Measurements from ENCODE around the gene PKNOX1.
"Not testable (repeated sequence)": the region's sequence is repeated elsewhere in the genome, so short reads cannot be mapped to it uniquely, and the experiment has no call there.

The PKNOX1 gene

GRCh38 chr21:43053112-43053511 lies 78.8 kb downstream of the PKNOX1 start:
- not testable (repeated sequence) for DNase-seq (ENCODE audit: low read depth, low spot score)

GRCh38 chr21:43062955-43063664 lies 88.7 kb downstream of the PKNOX1 start:
- not testable (repeated sequence) for DNase-seq (ENCODE audit: low read depth, low spot score)

- not testable (repeated sequence) for DNase-seq (ENCODE audit: low read depth, low spot score)
Observed at GRCh38 chr21:43064265-43064917, 90.0 kb downstream of the PKNOX1 start.

GRCh38 chr21:43065991-43066390 lies 91.6 kb downstream of the PKNOX1 start:
- DNase-seq (ENCODE audit: low read depth, low spot score) = not testable (repeated sequence)

- not testable (repeated sequence) for DNase-seq (ENCODE audit: low read depth, low spot score)
Observed at GRCh38 chr21:43066690-43067089, 92.3 kb downstream of the PKNOX1 start.

GRCh38 chr21:43068065-43068464 lies 93.7 kb downstream of the PKNOX1 start:
- DNase-seq (ENCODE audit: low read depth, low spot score) = not testable (repeated sequence)

- DNase-seq (ENCODE audit: low read depth, low spot score) = not testable (repeated sequence)
Observed at GRCh38 chr21:43069682-43070081, 95.3 kb downstream of the PKNOX1 start.

- DNase-seq (ENCODE audit: low read depth, low spot score) = not testable (repeated sequence)
Observed at GRCh38 chr21:43072742-43073141, 98.4 kb downstream of the PKNOX1 start.

GRCh38 chr21:43074401-43075169 lies 100.2 kb downstream of the PKNOX1 start:
- DNase-seq (ENCODE audit: low read depth, low spot score) = not testable (repeated sequence)

GRCh38 chr21:43075170-43076022 lies 101.0 kb downstream of the PKNOX1 start, which contains the start of gene CBS:
TSS of gene CBS (minus strand) at chr21:43075835. CDS start at chr21:43072193, 3,642 bp downstream.
- DNase-seq (ENCODE audit: low read depth, low spot score) = not testable (repeated sequence)

GRCh38 chr21:43076023-43076637 lies 101.8 kb downstream of the PKNOX1 start:
- DNase-seq (ENCODE audit: low read depth, low spot score) = not testable (repeated sequence)

- DNase-seq (ENCODE audit: low read depth, low spot score) = not testable (repeated sequence)
Observed at GRCh38 chr21:43076643-43077042, 102.3 kb downstream of the PKNOX1 start.

GRCh38 chr21:43082587-43083300 lies 108.4 kb downstream of the PKNOX1 start:
- not testable (repeated sequence) for DNase-seq (ENCODE audit: low read depth, low spot score)

Measured in ELF-1 (cell line).